Activated CD8-positive, alpha-beta memory T cell treated with anti-CD3 and anti-CD28 coated beads, Interleukin-2, amount 10 ng/mL, durations not matched to agents 7 days and 5 days (primary cell): Measurements from ENCODE around the gene ICA1L. TPM values are rescaled to one million over a fixed set of nuclear protein-coding genes. Genes with fewer than 3 reads are reported as not detected.

ENCODE experiments used
- ATAC-seq: fragments of 150-1000 bp; cut with Tn5 transposase; one replicate; pipeline ENCODE4 v1.10.0; 2021; ENCODE audit warnings: moderate library complexity
- CTCF ChIA-PET: fragments of 350-600 bp; sonication (Branson Sonifier 250); formaldehyde crosslinking; loops from one replicate; lab custom pipeline; 2021; ENCODE audit warnings: antibody characterized with exemption; lab: Charles Lee
- DNase-seq: peaks from one replicate; pipeline ENCODE4 v3.0.0-alpha.2; 2020
- H3K27ac Mint-ChIP-seq: one replicate; pipeline ENCODE4 v1.8.0; 2021; ENCODE audit warnings: mild to moderate bottlenecking, mixed read lengths
- H3K27me3 Mint-ChIP-seq: one replicate; pipeline ENCODE4 v1.8.0; 2021; ENCODE audit warnings: mixed read lengths
- H3K36me3 Mint-ChIP-seq: one replicate; pipeline ENCODE4 v1.8.0; 2021; ENCODE audit warnings: mild to moderate bottlenecking, mixed read lengths
- H3K4me1 Mint-ChIP-seq: one replicate; pipeline ENCODE4 v1.8.0; 2021; ENCODE audit warnings: mixed read lengths
- H3K4me3 Mint-ChIP-seq: one replicate; pipeline ENCODE4 v1.8.0; 2021; ENCODE audit warnings: mild to moderate bottlenecking, moderate library complexity, mixed read lengths
- H3K9me3 Mint-ChIP-seq: one replicate; pipeline ENCODE4 v1.8.0; 2022; ENCODE audit warnings: low read depth, mixed read lengths
- total RNA-seq, 2 experiments: library from RNA; stranded (reverse); gene quantifications; one replicate each; pipeline ENCODE4 v1.2.3, GENCODE V29; 2021

Gene ICA1L
- total RNA-seq, 2 experiments from 2014 or later, result 3.8 to 5.1 TPM

GRCh38 chr2:202797944-202798343, 73.6 kb downstream of the ICA1L start:
- Mint-ChIP-seq H3K9me3 (peaks cover 2% of the 10 kb centered on the region), H3K4me3 (no peak overlapping the region), H3K4me1 (no peaks in the 10 kb centered on the region), H3K36me3 (peaks cover 8% of the 10 kb centered on the region), H3K27ac (no peak overlapping the region), H3K27me3 (no peaks in the 10 kb centered on the region)
- CTCF ChIA-PET, result no interaction called here
- ATAC-seq (no peak), DNase-seq (no peak)

- no peaks in the 10 kb centered on the region for H3K9me3 Mint-ChIP-seq
- ATAC-seq (no peak), DNase-seq (no peak)
- CTCF ChIA-PET, result no interaction called here
- no peak overlapping the region for H3K27ac Mint-ChIP-seq
- no peaks in the 10 kb centered on the region for H3K27me3 Mint-ChIP-seq
- no peak overlapping the region for H3K4me3 Mint-ChIP-seq
- no peaks in the 10 kb centered on the region for H3K4me1 Mint-ChIP-seq
- peaks cover 4% of the 10 kb centered on the region for H3K36me3 Mint-ChIP-seq
Observed at GRCh38 chr2:202790676-202791075, 80.9 kb downstream of the ICA1L start.

- no peak for DNase-seq
- CTCF ChIA-PET, result no interaction called here
- Mint-ChIP-seq H3K9me3 (no peaks in the 10 kb centered on the region), H3K27me3 (no peaks in the 10 kb centered on the region), H3K27ac (no peak overlapping the region), H3K4me3 (no peak overlapping the region), H3K4me1 (no peaks in the 10 kb centered on the region), H3K36me3 (peaks cover 13% of the 10 kb centered on the region)
- no peak for ATAC-seq
Observed at GRCh38 chr2:202786842-202787241, 84.7 kb downstream of the ICA1L start.

GRCh38 chr2:202782940-202783558, 88.5 kb downstream of the ICA1L start:
- DNase-seq (no peak), ATAC-seq (no peak)
- Mint-ChIP-seq H3K4me1 (peaks cover 10% of the 10 kb centered on the region), H3K36me3 (peaks cover 10% of the 10 kb centered on the region), H3K4me3 (no peak overlapping the region), H3K27ac (no peak overlapping the region), H3K27me3 (no peaks in the 10 kb centered on the region), H3K9me3 (no peaks in the 10 kb centered on the region)
- CTCF ChIA-PET, result no interaction called here

- peak; percentile 89 for ATAC-seq
- Mint-ChIP-seq H3K4me1 (peaks cover 10% of the 10 kb centered on the region), H3K9me3 (no peaks in the 10 kb centered on the region), H3K36me3 (peaks cover 9% of the 10 kb centered on the region), H3K27ac (no peak overlapping the region), H3K27me3 (no peaks in the 10 kb centered on the region), H3K4me3 (no peak overlapping the region)
- no peak for DNase-seq
- CTCF ChIA-PET, result no interaction called here
Observed at GRCh38 chr2:202780514-202781021, 91.0 kb downstream of the ICA1L start.

GRCh38 chr2:202778217-202778616, 93.3 kb downstream of the ICA1L start:
- DNase-seq, result no peak
- CTCF ChIA-PET, result no interaction called here
- Mint-ChIP-seq H3K4me1 (peaks cover 10% of the 10 kb centered on the region), H3K27ac (no peak overlapping the region), H3K36me3 (peaks cover 4% of the 10 kb centered on the region), H3K4me3 (no peak overlapping the region), H3K27me3 (no peaks in the 10 kb centered on the region), H3K9me3 (no peaks in the 10 kb centered on the region)
- no peak for ATAC-seq

GRCh38 chr2:202774104-202774503, 97.5 kb downstream of the ICA1L start:
- H3K27me3 Mint-ChIP-seq, result no peaks in the 10 kb centered on the region
- no peak overlapping the region for H3K27ac Mint-ChIP-seq
- no peaks in the 10 kb centered on the region for H3K4me1 Mint-ChIP-seq
- no peak for DNase-seq
- no peak overlapping the region for H3K4me3 Mint-ChIP-seq
- CTCF ChIA-PET, result no interaction called here
- H3K36me3 Mint-ChIP-seq, result no peaks in the 10 kb centered on the region
- H3K9me3 Mint-ChIP-seq, result no peaks in the 10 kb centered on the region
- no peak for ATAC-seq

- CTCF ChIA-PET, result no interaction called here
- no peak overlapping the region for H3K4me3 Mint-ChIP-seq
- ATAC-seq (no peak), DNase-seq (no peak)
- no peaks in the 10 kb centered on the region for H3K4me1 Mint-ChIP-seq
- H3K36me3 Mint-ChIP-seq, result no peaks in the 10 kb centered on the region
- no peaks in the 10 kb centered on the region for H3K9me3 Mint-ChIP-seq
- H3K27ac Mint-ChIP-seq, result no peak overlapping the region
- H3K27me3 Mint-ChIP-seq, result no peaks in the 10 kb centered on the region
Observed at GRCh38 chr2:202773301-202773973, 98.1 kb downstream of the ICA1L start.

GRCh38 chr2:202771741-202772460, 99.7 kb downstream of the ICA1L start:
- Mint-ChIP-seq H3K27me3 (no peaks in the 10 kb centered on the region), H3K9me3 (no peaks in the 10 kb centered on the region), H3K4me1 (no peaks in the 10 kb centered on the region), H3K27ac (no peak overlapping the region), H3K36me3 (no peaks in the 10 kb centered on the region), H3K4me3 (no peak overlapping the region)
- CTCF ChIA-PET, result interaction anchor here (1.0 kb wide), 1 partner anchor 99 kb away, joined by 3 read pairs; no protein-coding TSS in a partner anchor
- ATAC-seq, result no peak
- no peak for DNase-seq

GRCh38 chr2:202771336-202771735, 100.2 kb downstream of the ICA1L start:
- no peaks in the 10 kb centered on the region for H3K36me3 Mint-ChIP-seq
- no peaks in the 10 kb centered on the region for H3K4me1 Mint-ChIP-seq
- ATAC-seq (no peak), DNase-seq (no peak)
- no peak overlapping the region for H3K4me3 Mint-ChIP-seq
- CTCF ChIA-PET, result interaction anchor here (1.0 kb wide), 1 partner anchor 99 kb away, joined by 3 read pairs; no protein-coding TSS in a partner anchor
- no peaks in the 10 kb centered on the region for H3K27me3 Mint-ChIP-seq
- no peaks in the 10 kb centered on the region for H3K9me3 Mint-ChIP-seq
- H3K27ac Mint-ChIP-seq, result no peak overlapping the region

GRCh38 chr2:202769201-202769600, 102.4 kb downstream of the ICA1L start:
- Mint-ChIP-seq H3K9me3 (no peaks in the 10 kb centered on the region), H3K4me1 (no peaks in the 10 kb centered on the region), H3K4me3 (no peak overlapping the region), H3K27me3 (no peaks in the 10 kb centered on the region), H3K36me3 (peaks cover 3% of the 10 kb centered on the region), H3K27ac (no peak overlapping the region)
- DNase-seq, result no peak
- ATAC-seq, result no peak
- CTCF ChIA-PET, result no interaction called here

GRCh38 chr2:202768273-202768672, 103.3 kb downstream of the ICA1L start:
- DNase-seq, result no peak
- Mint-ChIP-seq H3K27ac (no peak overlapping the region), H3K9me3 (no peaks in the 10 kb centered on the region), H3K4me1 (no peaks in the 10 kb centered on the region), H3K4me3 (no peak overlapping the region), H3K27me3 (no peaks in the 10 kb centered on the region), H3K36me3 (peaks cover 3% of the 10 kb centered on the region)
- CTCF ChIA-PET, result no interaction called here
- ATAC-seq, result no peak

- no peak for DNase-seq
- CTCF ChIA-PET, result interaction anchor here (0.6 kb wide), 1 partner anchor 335 kb away, joined by 3 read pairs; no protein-coding TSS in a partner anchor
- Mint-ChIP-seq H3K4me3 (no peak overlapping the region), H3K27me3 (no peaks in the 10 kb centered on the region), H3K36me3 (peaks cover 3% of the 10 kb centered on the region), H3K27ac (no peak overlapping the region), H3K9me3 (no peaks in the 10 kb centered on the region), H3K4me1 (peaks cover 4% of the 10 kb centered on the region)
- ATAC-seq, result no peak
Observed at GRCh38 chr2:202765436-202765835, 106.1 kb downstream of the ICA1L start.
